A549 (cell line): ENCODE measurements around the gene ALDH1L1.

Experiments used
- CTCF ChIP-seq: fragments of >200 bp; sonication (Bioruptor Twin); formaldehyde crosslinking; IDR thresholded peaks from 3 replicates; pipeline ENCODE4 v1.5.1; 2016
- HDAC2 ChIP-seq: fragments of 200-600 bp; sonication (generic); IDR thresholded peaks from 2 replicates; pipeline ENCODE4 v1.6.1; 2016
- MAX ChIP-seq: IDR thresholded peaks from 2 replicates; pipeline ENCODE4 v1.6.1; 2012
- MAZ ChIP-seq: fragments of 150-350 bp; IDR thresholded peaks from 2 replicates; pipeline ENCODE4 v1.6.1; 2014; ENCODE audit warnings: antibody characterized with exemption, low read depth, low read length, borderline replicate concordance
- POLR2A ChIP-seq: IDR thresholded peaks from 2 replicates; pipeline ENCODE4 v1.6.1; 2012; ENCODE audit warnings: mild to moderate bottlenecking, low read length
- REST ChIP-seq: fragments of 200-600 bp; sonication (generic); IDR thresholded peaks from 2 replicates; pipeline ENCODE4 v1.6.1; 2016; ENCODE audit warnings: antibody characterized with exemption, mild to moderate bottlenecking, moderate library complexity
- ZC3H11A ChIP-seq: fragments of 450-650 bp; IDR thresholded peaks from 2 replicates; pipeline ENCODE4 v1.6.1; 2014; ENCODE audit warnings: antibody characterized with exemption, mild to moderate bottlenecking
- ZFP36 ChIP-seq: fragments of 450-650 bp; IDR thresholded peaks from 2 replicates; pipeline ENCODE4 v1.6.1; 2014; ENCODE audit warnings: borderline replicate concordance; ENCODE audit not compliant: partially characterized antibody

- no peak for TF ChIP-seq CTCF
- TF ChIP-seq MAZ, result no peak
- no peak for TF ChIP-seq HDAC2
- no peak for TF ChIP-seq ZC3H11A
- no peak for TF ChIP-seq POLR2A
- no peak for TF ChIP-seq MAX
- no peak for TF ChIP-seq ZFP36
- TF ChIP-seq REST, result no peak
Measured at GRCh38 chr3:126121632-126122031, 58.8 kb downstream of the ALDH1L1 start.
